ENCODE measurements around the gene STXBP6.
"Not testable (repeated sequence)": the region's sequence is repeated elsewhere in the genome, so short reads cannot be mapped to it uniquely, and the experiment has no call there.

STXBP6 gene

GRCh38 chr14:24806061-24806678 is 243.8 kb downstream of the STXBP6 start:
- Mint-ChIP-seq H3K9me3 (no peaks in the 10 kb centered on the region), H3K4me1 (ENCODE audit: low read depth) (no peaks in the 10 kb centered on the region), H3K27me3 (ENCODE audit: low read depth) (peaks cover 9% of the 10 kb centered on the region), H3K36me3 (ENCODE audit: low read depth) (no peaks in the 10 kb centered on the region), H3K27ac (no peak overlapping the region), H3K4me3 (no peak overlapping the region)

- no peak overlapping the region for H3K27ac Mint-ChIP-seq
- no peaks in the 10 kb centered on the region for H3K9me3 Mint-ChIP-seq
- no peaks in the 10 kb centered on the region for H3K36me3 Mint-ChIP-seq (ENCODE audit: low read depth)
- H3K27me3 Mint-ChIP-seq (ENCODE audit: low read depth) = peaks cover 9% of the 10 kb centered on the region
- no peaks in the 10 kb centered on the region for H3K4me1 Mint-ChIP-seq (ENCODE audit: low read depth)
- H3K4me3 Mint-ChIP-seq = no peak overlapping the region
Measured at GRCh38 chr14:24804552-24805212, 245.3 kb downstream of the STXBP6 start.

- Mint-ChIP-seq H3K27ac (no peak overlapping the region), H3K4me1 (ENCODE audit: low read depth) (peaks cover 2% of the 10 kb centered on the region), H3K27me3 (ENCODE audit: low read depth) (peaks cover 8% of the 10 kb centered on the region), H3K9me3 (no peaks in the 10 kb centered on the region), H3K4me3 (no peak overlapping the region), H3K36me3 (ENCODE audit: low read depth) (no peaks in the 10 kb centered on the region)
Measured at GRCh38 chr14:24803933-24804494, 245.9 kb downstream of the STXBP6 start.

GRCh38 chr14:24803426-24803825 is 246.5 kb downstream of the STXBP6 start:
- not testable (repeated sequence) for H3K4me3 Mint-ChIP-seq; H3K27ac Mint-ChIP-seq; H3K9me3 Mint-ChIP-seq; H3K4me1 Mint-ChIP-seq (ENCODE audit: low read depth); H3K36me3 Mint-ChIP-seq (ENCODE audit: low read depth); H3K27me3 Mint-ChIP-seq (ENCODE audit: low read depth)

GRCh38 chr14:24802236-24802635 is 247.7 kb downstream of the STXBP6 start:
- H3K27me3 Mint-ChIP-seq (ENCODE audit: low read depth) = peaks cover 5% of the 10 kb centered on the region
- peaks cover 4% of the 10 kb centered on the region for H3K4me1 Mint-ChIP-seq (ENCODE audit: low read depth)
- H3K27ac Mint-ChIP-seq = no peak overlapping the region
- no peak overlapping the region for H3K4me3 Mint-ChIP-seq
- H3K36me3 Mint-ChIP-seq (ENCODE audit: low read depth) = no peaks in the 10 kb centered on the region
- H3K9me3 Mint-ChIP-seq = no peaks in the 10 kb centered on the region

- H3K4me3 Mint-ChIP-seq = no peak overlapping the region
- H3K9me3 Mint-ChIP-seq = no peaks in the 10 kb centered on the region
- no peak overlapping the region for H3K27ac Mint-ChIP-seq
- H3K27me3 Mint-ChIP-seq (ENCODE audit: low read depth) = peaks cover 5% of the 10 kb centered on the region
- H3K4me1 Mint-ChIP-seq (ENCODE audit: low read depth) = peaks cover 4% of the 10 kb centered on the region
- no peaks in the 10 kb centered on the region for H3K36me3 Mint-ChIP-seq (ENCODE audit: low read depth)
Measured at GRCh38 chr14:24801024-24801423, 248.9 kb downstream of the STXBP6 start.

GRCh38 chr14:24798911-24799462 is 251.0 kb downstream of the STXBP6 start:
- Mint-ChIP-seq H3K4me1 (ENCODE audit: low read depth) (peaks cover 4% of the 10 kb centered on the region), H3K9me3 (no peaks in the 10 kb centered on the region), H3K27ac (no peak overlapping the region), H3K4me3 (no peak overlapping the region), H3K27me3 (ENCODE audit: low read depth) (peaks cover 7% of the 10 kb centered on the region), H3K36me3 (ENCODE audit: low read depth) (no peaks in the 10 kb centered on the region)

GRCh38 chr14:24795406-24795805 is 254.5 kb downstream of the STXBP6 start:
- no peaks in the 10 kb centered on the region for H3K36me3 Mint-ChIP-seq (ENCODE audit: low read depth)
- peaks cover 3% of the 10 kb centered on the region for H3K27me3 Mint-ChIP-seq (ENCODE audit: low read depth)
- no peak overlapping the region for H3K4me3 Mint-ChIP-seq
- H3K9me3 Mint-ChIP-seq = no peaks in the 10 kb centered on the region
- no peak overlapping the region for H3K27ac Mint-ChIP-seq
- peaks cover 4% of the 10 kb centered on the region for H3K4me1 Mint-ChIP-seq (ENCODE audit: low read depth)

- no peaks in the 10 kb centered on the region for H3K36me3 Mint-ChIP-seq (ENCODE audit: low read depth)
- H3K27ac Mint-ChIP-seq = no peak overlapping the region
- peaks cover 3% of the 10 kb centered on the region for H3K27me3 Mint-ChIP-seq (ENCODE audit: low read depth)
- no peaks in the 10 kb centered on the region for H3K9me3 Mint-ChIP-seq
- no peak overlapping the region for H3K4me3 Mint-ChIP-seq
- H3K4me1 Mint-ChIP-seq (ENCODE audit: low read depth) = peaks cover 4% of the 10 kb centered on the region
Measured at GRCh38 chr14:24794644-24795305, 255.2 kb downstream of the STXBP6 start.

GRCh38 chr14:24790196-24790595 is 259.8 kb downstream of the STXBP6 start:
- Mint-ChIP-seq H3K36me3 (ENCODE audit: low read depth) (no peaks in the 10 kb centered on the region), H3K4me3 (no peak overlapping the region), H3K27me3 (ENCODE audit: low read depth) (peaks cover 6% of the 10 kb centered on the region), H3K27ac (no peak overlapping the region), H3K9me3 (no peaks in the 10 kb centered on the region), H3K4me1 (ENCODE audit: low read depth) (no peaks in the 10 kb centered on the region)

GRCh38 chr14:24789378-24789884 is 260.5 kb downstream of the STXBP6 start:
- H3K36me3 Mint-ChIP-seq (ENCODE audit: low read depth) = no peaks in the 10 kb centered on the region
- H3K4me1 Mint-ChIP-seq (ENCODE audit: low read depth) = no peaks in the 10 kb centered on the region
- H3K27ac Mint-ChIP-seq = no peak overlapping the region
- H3K9me3 Mint-ChIP-seq = no peaks in the 10 kb centered on the region
- no peak overlapping the region for H3K4me3 Mint-ChIP-seq
- H3K27me3 Mint-ChIP-seq (ENCODE audit: low read depth) = peaks cover 6% of the 10 kb centered on the region

- Mint-ChIP-seq H3K9me3 (no peaks in the 10 kb centered on the region), H3K4me1 (ENCODE audit: low read depth) (no peaks in the 10 kb centered on the region), H3K27me3 (ENCODE audit: low read depth) (peaks cover 6% of the 10 kb centered on the region), H3K36me3 (ENCODE audit: low read depth) (no peaks in the 10 kb centered on the region), H3K4me3 (no peak overlapping the region), H3K27ac (no peak overlapping the region)
Measured at GRCh38 chr14:24785698-24786097, 264.2 kb downstream of the STXBP6 start.

- Mint-ChIP-seq H3K4me3 (no peak overlapping the region), H3K9me3 (no peaks in the 10 kb centered on the region), H3K36me3 (ENCODE audit: low read depth) (no peaks in the 10 kb centered on the region), H3K4me1 (ENCODE audit: low read depth) (no peaks in the 10 kb centered on the region), H3K27me3 (ENCODE audit: low read depth) (peaks cover 6% of the 10 kb centered on the region), H3K27ac (no peak overlapping the region)
Measured at GRCh38 chr14:24784981-24785380, 265.0 kb downstream of the STXBP6 start.

GRCh38 chr14:24783791-24784190 is 266.2 kb downstream of the STXBP6 start:
- Mint-ChIP-seq H3K4me3 (no peak overlapping the region), H3K27me3 (ENCODE audit: low read depth) (peaks cover 6% of the 10 kb centered on the region)

More at GRCh38 chr14:24783791-24784190, 266.2 kb downstream of the STXBP6 start:
- H3K9me3 Mint-ChIP-seq = no peaks in the 10 kb centered on the region
- no peak overlapping the region for H3K27ac Mint-ChIP-seq
- H3K36me3 Mint-ChIP-seq (ENCODE audit: low read depth) = no peaks in the 10 kb centered on the region
- no peaks in the 10 kb centered on the region for H3K4me1 Mint-ChIP-seq (ENCODE audit: low read depth)

All from T-helper 1 cell treated with Interleukin-12 subunit alpha and Interleukin-12 subunit beta and Interleukin-4 antibody, amounts not matched to agents 30 μg/mL and 1 μg/mL, for 36 hours (primary cell).